GM23248 (cell line): Measurements from ENCODE around the gene RALGPS1.

Source experiments
- EZH2 ChIP-seq: fragments of 200-600 bp; sonication (generic); IDR thresholded peaks from 2 replicates; pipeline ENCODE4 v1.6.1; 2018; ENCODE audit warnings: antibody characterized with exemption, mild to moderate bottlenecking; ENCODE audit not compliant: insufficient read depth, poor library complexity, severe bottlenecking
- EZH2phosphoT487 ChIP-seq: fragments of 200-600 bp; sonication (generic); IDR thresholded peaks from 2 replicates; pipeline ENCODE4 v1.6.1; 2018; ENCODE audit warnings: antibody characterized with exemption, moderate library complexity, mild to moderate bottlenecking, low read depth; ENCODE audit not compliant: insufficient read depth

DNA sequence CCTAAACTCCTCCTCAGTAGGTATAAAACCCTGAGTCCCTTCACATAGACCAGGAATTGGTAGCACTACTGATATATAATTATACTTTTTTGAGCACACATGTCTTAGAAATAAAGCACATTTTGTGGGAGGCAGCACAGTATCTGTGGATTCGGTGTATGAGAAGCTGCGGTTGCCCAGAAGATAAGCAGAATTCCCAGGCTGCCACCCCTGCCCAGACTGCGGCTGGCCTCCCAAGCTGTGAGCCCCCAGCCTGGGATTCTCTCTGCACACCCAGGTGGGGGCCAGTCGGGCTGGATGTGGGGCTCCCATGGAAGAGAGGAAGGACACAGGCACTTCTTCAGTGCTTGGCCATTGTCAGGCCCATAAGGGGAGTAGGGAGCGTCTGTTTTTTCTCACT lies 233.4 kb downstream of the RALGPS1 start:
- no peak for TF ChIP-seq EZH2
- TF ChIP-seq EZH2phosphoT487, result no peak
